ENCODE measurements around the gene AUTS2. TPM values are rescaled to one million over a fixed set of nuclear protein-coding genes. Genes with fewer than 3 reads are reported as not detected.
A peak's percentile ranks its signal among the peaks of the same experiment; 100 is the strongest.

The AUTS2 gene
- total RNA-seq, 1 experiment from 2014 or later = 256 TPM

DNA sequence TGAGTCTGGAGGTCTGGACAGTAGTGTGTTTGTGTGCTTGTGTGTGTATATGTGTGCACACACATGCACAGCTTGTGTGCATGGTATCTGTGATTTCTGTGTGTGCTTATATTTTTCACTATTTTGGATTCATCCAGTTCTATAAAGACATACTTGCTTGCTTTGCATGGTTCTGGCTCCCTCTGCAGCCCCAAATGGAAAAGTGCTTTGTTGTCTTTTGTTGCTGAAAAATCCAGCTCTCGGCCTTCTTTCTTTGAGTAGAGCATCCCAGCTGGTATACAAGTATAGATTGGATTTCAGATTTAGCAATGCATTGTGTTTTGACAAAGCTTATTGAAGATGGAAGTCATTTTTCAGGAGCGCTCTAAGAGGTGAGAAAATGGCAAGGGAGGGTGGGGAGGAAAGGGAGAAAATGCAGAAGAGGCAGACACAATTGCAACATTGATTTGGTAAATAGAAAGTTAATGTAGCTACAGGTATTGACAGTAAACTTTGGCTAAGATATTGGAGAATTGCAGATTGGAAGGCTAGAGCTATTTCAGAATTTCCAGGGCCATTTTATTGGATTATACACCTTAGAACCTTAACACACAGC is 333.9 kb downstream of the AUTS2 start:
- H3K18ac ChIP-seq (ENCODE audit: insufficient read length, low read depth, low read length) = no peak overlapping the region
- H3K9me3 ChIP-seq (ENCODE audit: control insufficient read depth, low read depth, low read length) = no peaks in the 10 kb centered on the region
- no peak overlapping the region for H4K91ac ChIP-seq (ENCODE audit: insufficient read length, low read depth, low read length)
- H2AFZ ChIP-seq (ENCODE audit: low read length) = no peak overlapping the region
- H3K4me1 ChIP-seq (ENCODE audit: insufficient read depth, low read length) = no peaks in the 10 kb centered on the region
- no peak overlapping the region for H3K4me2 ChIP-seq (ENCODE audit: insufficient read depth, insufficient read length, low read length)
- H2AK5ac ChIP-seq (ENCODE audit: insufficient read length, low read length) = no peak overlapping the region
- no peak overlapping the region for H4K8ac ChIP-seq (replicated peaks; ENCODE audit: insufficient read length, low read depth, low read length)
- H4K20me1 ChIP-seq (ENCODE audit: control insufficient read depth, insufficient read depth, insufficient read length) = no peaks in the 10 kb centered on the region
- H2BK5ac ChIP-seq (ENCODE audit: insufficient read length, low read length) = no peak overlapping the region
- no peaks in the 10 kb centered on the region for H3K23me2 ChIP-seq (ENCODE audit: insufficient read length, low read depth, low read length, poor library complexity, severe bottlenecking)
- no peak overlapping the region for H3K27ac ChIP-seq (ENCODE audit: insufficient read length, low read depth, low read length)
- H3K4me1 Mint-ChIP-seq = peaks cover 3 to 4% of the 10 kb centered on the region in 2 experiments; a peak in 3 of 4 replicates
- peak; percentile 83 for TF ChIP-seq CTCF (conservative IDR thresholded peaks at IDR 0.05)
- no peaks in the 10 kb centered on the region for H3K79me1 ChIP-seq (ENCODE audit: insufficient read depth, low read depth, low read length, poor library complexity, severe bottlenecking)
- no peak overlapping the region for H3K4ac ChIP-seq (ENCODE audit: low read depth, low read length)
- H3K56ac ChIP-seq (ENCODE audit: insufficient read length, low read depth, low read length) = no peak overlapping the region
- DNase-seq = no peak
- no peak overlapping the region for H2BK15ac ChIP-seq (ENCODE audit: low read depth, low read length)
- no peak overlapping the region for H3K4me3 Mint-ChIP-seq
- no peak overlapping the region for H3K9ac ChIP-seq (ENCODE audit: extremely low read depth, insufficient read length, low read length)
- no peaks in the 10 kb centered on the region for H3K9me3 Mint-ChIP-seq
- WGBS (ENCODE audit: extremely low coverage, insufficient read length, low lambda C conversion rate) = no CpG with 5 or more reads among the region's 2 CpGs
- no peak overlapping the region for H2BK12ac ChIP-seq (ENCODE audit: insufficient read length, low read depth, low read length)
- no peak overlapping the region for H4K5ac ChIP-seq (ENCODE audit: insufficient read length, low read depth, low read length)
- no peaks in the 10 kb centered on the region for H3K27me3 ChIP-seq (ENCODE audit: insufficient read depth, low read length)
- H3K36me3 Mint-ChIP-seq (ENCODE audit: insufficient read depth in 1 of 3, low read depth in 3 of 3) = no peaks in the 10 kb centered on the region
- no peak overlapping the region for H3K27ac Mint-ChIP-seq
- no peak overlapping the region for H3T11ph ChIP-seq (ENCODE audit: low read length)
- no peak overlapping the region for H2BK20ac ChIP-seq (ENCODE audit: low read depth, low read length, poor library complexity, severe bottlenecking)
- no peak overlapping the region for H3K14ac ChIP-seq (ENCODE audit: insufficient read depth, low read length)
- H3K23ac ChIP-seq (ENCODE audit: insufficient read length, low read depth, low read length) = no peak overlapping the region
- H3K27me3 Mint-ChIP-seq (ENCODE audit: low read depth) = no peaks in the 10 kb centered on the region; the same call in 1 of the 2 replicates
- no peak overlapping the region for H2BK120ac ChIP-seq (ENCODE audit: low read depth, low read length, poor library complexity, severe bottlenecking)
- H3K79me2 ChIP-seq (ENCODE audit: insufficient read depth, low read length) = no peaks in the 10 kb centered on the region

Data from H9 (cell line).